PC-9 (cell line): ENCODE measurements around the gene ETV6. TPM values are rescaled to one million over a fixed set of nuclear protein-coding genes. Genes with fewer than 3 reads are reported as not detected.

Experiments used
- BruUV-seq: library from RNA; stranded (reverse); fragments of 400-500 nt; replicated peaks from 2 replicates; lab custom pipeline; 2021; lab: Mats Ljungman, UMichigan
- CTCF ChIA-PET: fragments of 300-600 bp; sonication (Branson Sonifier 250); formaldehyde crosslinking; loops from one replicate; lab custom pipeline; 2022; ENCODE audit warnings: antibody characterized with exemption; lab: Charles Lee
- POLR2A ChIA-PET: fragments of 300-600 bp; sonication (Branson Sonifier 250); formaldehyde crosslinking; loops from one replicate; lab custom pipeline; 2022; ENCODE audit warnings: antibody characterized with exemption; ENCODE audit not compliant: unreplicated experiment; lab: Charles Lee
- DNase-seq, 2 experiments: peaks; one replicate each; pipeline versions ENCODE4 v3.0.0 to v3.0.0-alpha.2; 2015 to 2022; ENCODE audit warnings: mixed read lengths in 1 of 2
- H2AFZ ChIP-seq: fragments of 200-600 bp; sonication (generic); 2 replicates; pipeline ENCODE4 v1.8.1; 2017; ENCODE audit warnings: antibody characterized with exemption
- H3F3A ChIP-seq: fragments of 200-600 bp; sonication (generic); 2 replicates; pipeline ENCODE4 v1.8.1; 2017; ENCODE audit warnings: antibody characterized with exemption, mild to moderate bottlenecking, low read depth; ENCODE audit not compliant: insufficient read depth
- H3K27ac ChIP-seq: fragments of 200-600 bp; sonication (generic); 2 replicates; pipeline ENCODE4 v1.6.1; 2016; ENCODE audit warnings: mixed run types
- H3K27me3 ChIP-seq: fragments of 200-600 bp; sonication (generic); 2 replicates; pipeline ENCODE4 v1.6.1; 2016; ENCODE audit warnings: low read depth, mixed run types; ENCODE audit not compliant: insufficient read depth
- H3K36me3 ChIP-seq: fragments of 200-600 bp; sonication (generic); 2 replicates; pipeline ENCODE4 v1.6.1; 2016; ENCODE audit warnings: low read depth, mixed run types
- H3K4me1 ChIP-seq: fragments of 200-600 bp; sonication (generic); replicated peaks from 2 replicates; pipeline ENCODE4 v1.6.1; 2016; ENCODE audit warnings: mixed run types; ENCODE audit not compliant: insufficient read depth
- H3K4me2 ChIP-seq: fragments of 200-600 bp; sonication (generic); 2 replicates; pipeline ENCODE4 v1.6.1; 2017; ENCODE audit warnings: mixed run types
- H3K4me3 ChIP-seq: fragments of 200-600 bp; sonication (generic); 2 replicates; pipeline ENCODE4 v1.6.1; 2016; ENCODE audit warnings: mixed run types
- H3K79me2 ChIP-seq: fragments of 200-600 bp; sonication (generic); 2 replicates; pipeline ENCODE4 v1.6.1; 2017; ENCODE audit warnings: low read depth, mixed run types
- H3K9me2 ChIP-seq: fragments of 200-600 bp; sonication (generic); 2 replicates; pipeline ENCODE4 v1.8.1; 2017; ENCODE audit warnings: mild to moderate bottlenecking; ENCODE audit not compliant: insufficient read depth
- H3K9me3 ChIP-seq: fragments of 200-600 bp; sonication (generic); 2 replicates; pipeline ENCODE4 v1.8.1; 2016; ENCODE audit warnings: low read depth; ENCODE audit not compliant: insufficient read depth
- H4K20me1 ChIP-seq: fragments of 200-600 bp; sonication (generic); 2 replicates; pipeline ENCODE4 v1.8.1; 2017; ENCODE audit not compliant: insufficient read depth
- EZH2 ChIP-seq: fragments of 200-600 bp; sonication (generic); IDR thresholded peaks from 2 replicates; pipeline ENCODE4 v1.8.0; 2017; ENCODE audit warnings: antibody characterized with exemption, low read depth
- intact Hi-C: fragments of 100-400 bp; cut with micrococcal nuclease; formaldehyde crosslinking; loops from one replicate; pipeline ENCODE4 v1.10.0; 2022; ENCODE audit not compliant: unreplicated experiment
- total RNA-seq: library from RNA; stranded (reverse); gene quantifications from 2 replicates; pipeline ENCODE4 v1.2.3, GENCODE V29; 2021
- TF ChIP-seq, protein P1 (sequence below): fragments of 200-600 bp; sonication (generic); conservative IDR thresholded peaks from 2 replicates; pipeline ENCODE4 v1.6.1; 2017; ENCODE audit warnings: mixed run types, antibody characterized with exemption, mild to moderate bottlenecking, moderate library complexity

ETV6 gene
- total RNA-seq, 1 experiment from 2014 or later: 62.8 TPM

DNA sequence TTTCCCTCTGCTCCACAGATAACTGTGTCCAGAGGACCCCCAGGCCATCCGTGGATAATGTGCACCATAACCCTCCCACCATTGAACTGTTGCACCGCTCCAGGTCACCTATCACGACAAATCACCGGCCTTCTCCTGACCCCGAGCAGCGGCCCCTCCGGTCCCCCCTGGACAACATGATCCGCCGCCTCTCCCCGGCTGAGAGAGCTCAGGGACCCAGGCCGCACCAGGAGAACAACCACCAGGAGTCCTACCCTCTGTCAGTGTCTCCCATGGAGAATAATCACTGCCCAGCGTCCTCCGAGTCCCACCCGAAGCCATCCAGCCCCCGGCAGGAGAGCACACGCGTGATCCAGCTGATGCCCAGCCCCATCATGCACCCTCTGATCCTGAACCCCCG, 219.9 kb downstream of the ETV6 start:
- peaks cover 11% of the 10 kb centered on the region; the same call in 1 of the 2 replicates for H3K4me1 ChIP-seq
- H2AFZ ChIP-seq: no peak overlapping the region
- no peaks in the 10 kb centered on the region for H3K27me3 ChIP-seq
- BruUV-seq: no TSS peak
- intact Hi-C loops: no loop called here
- no peak overlapping the region for H3K4me3 ChIP-seq
- no peak overlapping the region for H3K4me2 ChIP-seq
- H3K9me3 ChIP-seq: 0 out of 2 replicates have a peak, but pooled peaks cover 7% of the 10 kb centered on the region
- no peaks in the 10 kb centered on the region for H4K20me1 ChIP-seq
- H3K9me2 ChIP-seq: no peaks in the 10 kb centered on the region
- H3F3A ChIP-seq: peaks cover 7% of the 10 kb centered on the region; the same call in 1 of the 2 replicates
- no peak overlapping the region for H3K27ac ChIP-seq
- DNase-seq: no peak
- no peaks in the 10 kb centered on the region; the same call in 1 of the 2 replicates for H3K79me2 ChIP-seq
- peaks cover 12% of the 10 kb centered on the region for H3K36me3 ChIP-seq
- ChIA-PET CTCF (no interaction called here), POLR2A (no interaction called here)
- TF ChIP-seq, protein P1, sequence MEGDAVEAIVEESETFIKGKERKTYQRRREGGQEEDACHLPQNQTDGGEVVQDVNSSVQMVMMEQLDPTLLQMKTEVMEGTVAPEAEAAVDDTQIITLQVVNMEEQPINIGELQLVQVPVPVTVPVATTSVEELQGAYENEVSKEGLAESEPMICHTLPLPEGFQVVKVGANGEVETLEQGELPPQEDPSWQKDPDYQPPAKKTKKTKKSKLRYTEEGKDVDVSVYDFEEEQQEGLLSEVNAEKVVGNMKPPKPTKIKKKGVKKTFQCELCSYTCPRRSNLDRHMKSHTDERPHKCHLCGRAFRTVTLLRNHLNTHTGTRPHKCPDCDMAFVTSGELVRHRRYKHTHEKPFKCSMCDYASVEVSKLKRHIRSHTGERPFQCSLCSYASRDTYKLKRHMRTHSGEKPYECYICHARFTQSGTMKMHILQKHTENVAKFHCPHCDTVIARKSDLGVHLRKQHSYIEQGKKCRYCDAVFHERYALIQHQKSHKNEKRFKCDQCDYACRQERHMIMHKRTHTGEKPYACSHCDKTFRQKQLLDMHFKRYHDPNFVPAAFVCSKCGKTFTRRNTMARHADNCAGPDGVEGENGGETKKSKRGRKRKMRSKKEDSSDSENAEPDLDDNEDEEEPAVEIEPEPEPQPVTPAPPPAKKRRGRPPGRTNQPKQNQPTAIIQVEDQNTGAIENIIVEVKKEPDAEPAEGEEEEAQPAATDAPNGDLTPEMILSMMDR: no peak
- no peak for TF ChIP-seq EZH2

DNA sequence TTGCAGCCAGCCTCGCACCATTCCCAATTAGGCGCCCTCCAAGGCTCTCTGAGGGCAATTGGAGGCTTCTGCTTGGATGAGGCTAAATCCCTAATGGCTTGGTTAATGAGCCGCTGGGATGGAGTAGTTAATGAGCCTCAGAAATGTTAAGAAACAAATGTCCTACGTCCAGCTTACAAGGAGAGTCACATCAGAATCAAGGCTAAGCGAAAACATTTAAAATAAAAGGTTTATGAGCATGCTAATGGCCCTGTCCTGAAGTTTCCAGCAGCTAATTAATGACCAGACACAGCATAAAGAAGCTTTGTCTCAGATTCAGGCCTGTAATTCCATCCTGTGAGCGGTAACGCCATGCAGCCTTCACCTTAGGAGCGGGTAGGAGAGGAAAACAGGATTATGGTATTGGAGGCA, 220.6 kb downstream of the ETV6 start:
- POLR2A ChIA-PET: interaction anchor here (0.5 kb wide), 1 partner anchor 40 kb away, joined by 3 read pairs; no protein-coding TSS in a partner anchor
- Histone ChIP-seq H3K4me3 (no peak overlapping the region), H3K27ac (no peak overlapping the region), H2AFZ (no peak overlapping the region), H3K9me3 (0 out of 2 replicates have a peak, but pooled peaks cover 7% of the 10 kb centered on the region), H3K4me2 (no peak overlapping the region), H4K20me1 (no peaks in the 10 kb centered on the region), H3K9me2 (no peaks in the 10 kb centered on the region), H3K79me2 (no peaks in the 10 kb centered on the region; the same call in 1 of the 2 replicates), H3F3A (peaks cover 11% of the 10 kb centered on the region), H3K36me3 (peaks cover 12% of the 10 kb centered on the region), H3K27me3 (no peaks in the 10 kb centered on the region), H3K4me1 (peaks cover 15% of the 10 kb centered on the region)
- CTCF ChIA-PET: no interaction called here
- DNase-seq: no peak
- intact Hi-C loops: loop anchor here (10.0 kb wide), 1 partner anchor 1335 kb away; no protein-coding TSS in a partner anchor
- TF ChIP-seq EZH2: no peak
- TF ChIP-seq, protein P1: no peak
- BruUV-seq: no TSS peak

DNA sequence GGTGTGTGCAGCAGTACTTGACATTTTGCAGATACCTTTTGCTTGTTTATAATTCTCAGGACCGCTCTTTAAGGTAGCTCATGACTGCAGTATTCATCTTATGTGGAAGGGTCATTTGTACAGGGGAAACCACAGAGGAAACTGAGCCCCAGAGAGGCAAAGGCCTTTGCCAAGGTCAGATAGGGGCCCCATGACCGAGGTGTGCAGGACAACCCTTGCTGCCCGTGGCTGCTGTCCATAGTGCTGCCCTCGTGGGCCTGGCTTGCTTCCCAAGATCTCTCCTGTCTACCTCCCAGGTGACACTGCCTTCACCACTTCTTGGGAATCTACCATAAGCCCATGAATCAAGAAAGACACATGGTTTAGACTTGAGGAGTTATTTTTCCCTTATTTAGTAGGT, 222.6 kb downstream of the ETV6 start:
- Histone ChIP-seq H3K4me1 (peaks cover 35% of the 10 kb centered on the region), H3K79me2 (peaks cover 10% of the 10 kb centered on the region), H3K27me3 (no peaks in the 10 kb centered on the region), H3K9me3 (no peaks in the 10 kb centered on the region), H4K20me1 (no peaks in the 10 kb centered on the region), H3K4me3 (no peak overlapping the region), H3K27ac (no peak overlapping the region), H2AFZ (no peak overlapping the region), H3K9me2 (no peaks in the 10 kb centered on the region), H3F3A (peaks cover 29% of the 10 kb centered on the region), H3K4me2 (no peak overlapping the region), H3K36me3 (0 out of 2 replicates have a peak, but pooled peaks cover 4% of the 10 kb centered on the region)
- DNase-seq: no peak
- TF ChIP-seq EZH2: no peak
- TF ChIP-seq, protein P1: no peak
- BruUV-seq: no TSS peak
- ChIA-PET CTCF (no interaction called here), POLR2A (no interaction called here)
- intact Hi-C loops: loop anchor here (10.0 kb wide), 1 partner anchor 1333 kb away; no protein-coding TSS in a partner anchor
